CD4-positive, alpha-beta T cell treated with Interferon gamma for 1 hour (primary cell): ENCODE results near the gene NXNL2.

Experiments used
- DNase-seq: peaks from one replicate; pipeline ENCODE4 v3.0.0-alpha.2; 2020

NXNL2 gene

DNA sequence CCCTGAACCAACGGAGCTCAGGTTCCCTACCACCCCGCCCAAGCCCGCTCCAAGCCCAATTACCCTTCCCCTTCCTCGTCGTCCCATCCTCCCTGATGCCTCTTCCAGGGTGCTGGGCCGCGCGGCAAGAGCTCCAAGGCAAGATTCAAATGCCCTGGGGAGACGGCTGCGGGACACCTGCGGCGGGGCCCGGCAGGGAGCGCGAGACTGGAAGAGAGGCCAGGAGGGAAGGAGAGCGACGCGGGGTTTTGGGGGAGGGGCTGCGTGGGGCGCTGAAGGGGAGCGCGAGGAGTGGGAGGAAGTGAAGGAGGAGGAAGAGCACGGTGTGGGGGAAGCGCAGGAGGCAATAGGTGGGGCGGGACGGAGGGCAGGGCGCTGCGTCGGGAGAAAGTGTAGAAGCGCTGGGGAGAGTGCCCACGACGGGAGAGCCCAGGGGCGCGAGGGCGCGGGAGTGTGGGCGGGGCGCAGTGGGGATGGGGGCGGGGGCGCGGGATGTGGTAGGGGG is 975 bp upstream of the NXNL2 start:
- DNase-seq, result no peak

DNA sequence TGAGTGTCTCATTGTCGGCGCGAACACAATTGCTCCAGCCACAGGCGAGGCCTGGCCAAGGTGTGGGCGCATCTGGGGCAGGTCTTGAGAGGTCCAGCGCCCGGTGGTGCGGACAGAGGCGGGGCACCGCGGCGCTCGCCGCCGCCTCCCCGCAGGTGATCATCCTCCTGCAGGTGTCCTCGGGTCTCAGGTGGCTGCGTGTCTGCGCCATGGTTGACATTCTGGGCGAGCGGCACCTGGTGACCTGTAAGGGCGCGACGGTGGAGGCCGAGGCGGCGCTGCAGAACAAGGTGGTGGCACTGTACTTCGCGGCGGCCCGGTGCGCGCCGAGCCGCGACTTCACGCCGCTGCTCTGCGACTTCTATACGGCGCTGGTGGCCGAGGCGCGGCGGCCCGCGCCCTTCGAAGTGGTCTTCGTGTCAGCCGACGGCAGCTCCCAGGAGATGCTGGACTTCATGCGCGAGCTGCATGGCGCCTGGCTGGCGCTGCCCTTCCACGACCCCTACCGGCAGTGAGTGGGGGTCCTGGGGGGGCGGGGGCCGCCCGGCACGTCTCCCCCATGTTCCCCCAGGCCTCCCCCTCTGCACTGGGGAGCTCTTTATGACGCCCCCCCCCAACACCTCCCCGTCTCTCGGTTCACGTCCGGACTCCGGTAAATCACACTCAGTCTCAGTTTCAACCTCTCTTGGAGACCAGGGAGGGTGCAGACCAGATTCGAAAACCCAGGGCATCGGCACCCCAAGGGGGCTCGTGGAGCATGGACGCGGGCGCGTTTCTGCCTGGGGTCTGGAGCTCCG is 446 bp downstream of the NXNL2 start:
- DNase-seq, result no peak

DNA sequence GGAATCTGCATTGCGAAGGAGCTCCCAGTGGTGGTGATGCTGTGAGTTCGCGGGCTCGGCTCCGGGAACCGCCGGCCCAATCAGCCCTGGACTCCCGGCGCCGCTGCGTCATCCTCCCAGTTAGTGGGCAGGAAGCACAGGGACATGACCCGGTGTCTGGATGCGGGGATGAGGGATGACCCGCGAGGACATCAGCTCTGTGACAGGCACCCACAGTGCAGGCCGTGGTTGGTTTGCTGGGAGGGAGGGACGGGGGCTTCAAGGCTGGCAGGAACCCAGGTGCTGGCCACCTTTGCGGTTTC is 996 bp downstream of the NXNL2 start:
- no peak for DNase-seq

DNA sequence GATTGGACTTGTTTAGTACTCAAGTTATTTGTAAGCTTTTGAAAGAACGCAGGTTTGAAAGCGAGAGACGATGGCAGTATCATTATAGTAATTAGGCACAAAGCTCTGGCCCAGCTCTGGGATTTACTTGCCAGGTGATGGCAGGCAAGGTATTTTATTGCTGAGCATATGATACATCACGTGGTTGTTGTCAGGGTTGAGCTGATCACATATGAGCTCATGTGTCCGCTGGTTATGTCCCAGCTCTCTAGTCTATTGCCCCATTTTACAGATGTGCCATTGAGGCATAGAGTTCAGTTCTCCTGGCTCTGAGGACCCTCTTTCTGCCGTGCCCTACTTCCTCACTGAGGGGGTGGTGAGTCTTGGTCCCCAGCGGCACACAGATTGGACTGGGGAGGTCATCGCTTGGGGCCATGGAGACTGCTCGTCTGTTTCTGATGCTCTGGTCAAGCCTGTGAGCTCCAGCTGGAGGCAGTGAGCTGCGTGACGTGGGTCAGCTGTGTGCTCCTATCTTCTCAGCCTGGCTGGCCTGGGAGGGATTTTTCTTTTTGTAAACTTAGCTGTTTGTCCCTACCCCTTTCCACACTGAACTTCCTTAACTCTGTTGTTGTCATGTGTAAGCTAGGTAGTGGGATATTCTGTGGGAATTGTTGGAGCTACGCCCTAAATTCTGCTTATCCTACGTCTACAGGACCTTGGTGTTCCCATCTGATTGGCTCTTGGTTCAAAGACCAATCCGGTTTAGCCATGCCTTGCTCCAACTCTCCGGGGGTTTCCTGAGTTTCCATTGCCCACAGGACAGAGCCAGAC is 2.2 kb downstream of the NXNL2 start:
- no peak for DNase-seq

DNA sequence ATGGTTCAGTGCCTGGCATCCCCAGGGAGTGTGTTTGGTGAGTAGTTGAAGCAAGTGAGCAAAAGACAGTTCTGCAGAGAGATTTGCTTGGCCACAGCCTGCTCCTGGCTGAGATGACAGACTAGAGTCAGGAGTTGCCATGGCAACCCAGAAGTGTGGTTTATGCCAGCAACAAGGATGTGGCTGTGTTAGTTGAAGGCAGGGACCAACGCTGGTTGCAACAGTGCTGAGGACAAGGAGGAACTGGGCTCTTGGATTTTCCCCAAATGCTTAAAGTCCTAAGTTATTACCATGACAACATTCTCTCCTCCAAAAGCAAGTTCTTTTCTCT is 2.7 kb downstream of the NXNL2 start:
- DNase-seq, result peak; percentile 53

DNA sequence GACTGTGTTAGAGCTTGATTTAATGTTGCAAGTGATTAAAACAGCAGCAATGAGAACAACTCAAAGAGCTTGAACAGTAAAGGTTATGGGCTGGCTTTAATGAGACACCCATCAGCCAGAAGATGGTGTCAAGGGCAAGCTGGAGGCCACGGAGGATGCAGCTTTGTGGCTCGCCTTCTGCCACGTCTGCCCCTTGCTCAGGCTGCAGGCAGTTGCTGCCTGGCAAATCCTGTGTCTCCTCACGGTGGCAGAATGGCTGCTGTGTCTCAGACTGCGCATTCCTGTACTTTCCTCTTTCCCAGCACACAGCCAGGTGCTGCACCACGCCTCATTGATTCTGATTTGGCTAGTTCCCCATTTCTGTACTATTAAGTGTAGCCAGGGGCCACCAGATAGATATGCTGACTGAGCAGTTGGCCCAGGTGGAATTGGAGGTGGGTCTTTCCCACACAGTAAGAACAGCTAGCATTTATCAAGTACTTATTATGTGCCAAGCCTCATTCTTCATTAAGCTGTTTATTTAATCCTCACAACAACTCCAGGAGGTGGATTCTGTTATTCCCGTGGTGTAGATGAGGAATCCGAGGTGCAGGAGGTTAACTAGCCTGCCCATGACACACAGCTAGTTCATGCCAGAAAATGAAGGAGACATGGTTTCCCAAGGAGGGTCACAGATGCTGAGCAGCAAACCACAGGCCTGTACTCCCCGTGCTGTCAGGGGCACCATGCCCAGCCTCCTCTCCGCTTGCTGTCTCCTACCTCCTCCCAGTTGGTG is 3.5 kb downstream of the NXNL2 start:
- DNase-seq, result no peak

DNA sequence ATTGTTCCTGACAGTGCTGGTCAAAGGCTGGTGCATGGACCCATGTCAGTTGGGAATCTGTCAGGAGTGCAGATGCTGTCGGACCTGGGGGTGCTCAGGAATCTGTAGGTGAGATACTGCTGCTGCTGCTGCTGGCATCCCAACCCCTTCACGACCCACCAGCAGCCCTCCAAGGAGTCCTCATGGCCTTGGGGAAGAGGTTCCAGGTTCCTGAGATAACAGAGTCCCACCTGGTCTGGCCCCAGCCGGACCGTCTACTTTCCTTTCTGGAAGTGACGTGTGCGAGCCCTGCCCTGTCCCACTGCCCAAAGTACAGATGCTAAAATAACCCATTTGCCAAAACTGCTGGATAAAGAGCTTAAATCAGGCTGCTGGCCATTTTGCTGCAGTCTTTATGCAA is 4.3 kb downstream of the NXNL2 start:
- no peak for DNase-seq

DNA sequence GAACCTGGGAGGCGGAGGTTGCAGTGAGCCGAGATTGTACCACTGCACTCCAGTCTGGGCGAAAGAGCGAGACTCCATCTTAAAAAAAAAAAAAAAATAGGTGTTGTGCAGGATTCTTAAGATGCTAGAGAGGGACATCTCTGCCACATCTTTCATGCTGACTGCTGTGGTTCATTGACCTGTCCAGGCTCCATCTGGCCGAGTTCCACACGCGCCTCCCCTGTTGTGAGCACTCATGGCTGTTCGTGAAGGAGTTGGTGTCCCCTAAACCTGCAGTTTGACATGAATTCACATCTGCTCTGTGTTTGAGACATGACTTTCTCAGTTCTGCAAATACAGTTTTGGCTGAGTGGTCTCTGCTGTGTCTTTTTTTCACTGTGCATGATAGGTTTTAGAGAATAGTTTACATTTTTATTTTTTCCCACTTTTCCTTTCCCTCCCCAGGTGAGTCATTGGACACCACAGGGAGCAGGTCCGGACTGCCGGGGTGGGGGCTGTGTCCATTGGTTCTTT is 5.3 kb downstream of the NXNL2 start:
- no peak for DNase-seq

DNA sequence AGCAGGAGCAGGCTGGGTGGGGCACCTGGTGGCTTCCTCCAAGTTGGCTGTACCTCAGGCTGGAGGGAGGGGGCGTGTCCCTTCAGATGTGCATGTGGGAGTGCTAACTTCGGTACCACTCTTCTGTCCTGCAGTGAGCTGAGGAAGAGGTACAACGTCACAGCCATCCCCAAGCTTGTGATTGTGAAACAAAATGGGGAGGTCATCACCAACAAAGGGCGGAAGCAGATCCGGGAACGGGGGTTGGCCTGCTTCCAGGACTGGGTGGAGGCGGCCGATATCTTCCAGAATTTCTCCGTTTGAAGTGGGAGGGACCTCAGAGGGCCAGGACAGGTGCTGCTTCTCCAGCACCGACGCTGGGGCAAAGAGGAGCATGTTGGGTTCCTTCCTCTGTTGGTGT is 9.3 kb downstream of the NXNL2 start:
- no peak for DNase-seq

DNA sequence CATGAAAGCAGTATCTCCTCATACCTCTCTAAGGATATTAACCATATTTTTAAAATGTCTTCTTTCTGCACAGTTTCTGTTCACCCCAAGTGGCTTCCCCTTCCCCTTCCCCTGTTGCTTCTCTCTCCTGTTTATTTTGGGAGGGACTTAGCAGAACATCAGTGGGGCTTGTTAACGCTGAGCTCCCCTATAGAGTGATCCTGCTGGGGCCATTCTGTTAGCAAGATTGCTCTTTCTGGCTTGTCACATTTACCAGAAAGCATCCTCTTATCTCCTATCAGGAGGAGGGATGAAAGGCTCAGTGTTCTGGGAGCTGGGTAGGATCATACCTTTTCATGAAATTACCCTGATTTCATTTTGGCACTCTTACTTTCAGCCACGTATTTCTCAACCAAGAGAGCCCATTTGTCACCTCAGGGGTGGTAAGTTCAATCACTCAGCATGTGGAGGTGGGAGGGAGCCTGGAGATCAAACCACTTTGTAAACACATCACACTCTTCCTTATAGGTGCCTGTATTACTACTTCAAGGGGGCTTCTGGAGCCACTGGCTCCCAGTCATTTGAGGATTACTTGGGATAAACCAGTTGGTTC is 16.7 kb downstream of the NXNL2 start:
- no peak for DNase-seq

DNA sequence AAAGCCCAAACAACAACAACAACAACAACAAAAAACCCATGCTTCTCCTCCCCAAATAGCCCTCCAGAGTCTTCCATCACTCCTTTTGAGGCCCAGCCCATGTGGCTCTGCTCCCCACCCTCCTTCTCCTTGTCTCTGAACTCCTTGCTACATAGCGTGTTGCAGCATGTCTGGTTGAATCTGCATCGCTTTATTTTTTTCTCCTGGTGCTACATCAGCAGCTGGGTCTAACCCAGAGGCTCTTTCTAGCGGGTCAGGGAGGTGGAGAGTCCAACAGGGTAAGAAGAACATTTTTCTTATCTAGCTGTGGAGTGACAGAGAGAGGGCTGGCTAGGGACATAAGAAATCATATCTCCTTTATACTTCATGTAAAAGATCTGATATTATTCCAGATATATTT is 18.4 kb downstream of the NXNL2 start:
- no peak for DNase-seq

DNA sequence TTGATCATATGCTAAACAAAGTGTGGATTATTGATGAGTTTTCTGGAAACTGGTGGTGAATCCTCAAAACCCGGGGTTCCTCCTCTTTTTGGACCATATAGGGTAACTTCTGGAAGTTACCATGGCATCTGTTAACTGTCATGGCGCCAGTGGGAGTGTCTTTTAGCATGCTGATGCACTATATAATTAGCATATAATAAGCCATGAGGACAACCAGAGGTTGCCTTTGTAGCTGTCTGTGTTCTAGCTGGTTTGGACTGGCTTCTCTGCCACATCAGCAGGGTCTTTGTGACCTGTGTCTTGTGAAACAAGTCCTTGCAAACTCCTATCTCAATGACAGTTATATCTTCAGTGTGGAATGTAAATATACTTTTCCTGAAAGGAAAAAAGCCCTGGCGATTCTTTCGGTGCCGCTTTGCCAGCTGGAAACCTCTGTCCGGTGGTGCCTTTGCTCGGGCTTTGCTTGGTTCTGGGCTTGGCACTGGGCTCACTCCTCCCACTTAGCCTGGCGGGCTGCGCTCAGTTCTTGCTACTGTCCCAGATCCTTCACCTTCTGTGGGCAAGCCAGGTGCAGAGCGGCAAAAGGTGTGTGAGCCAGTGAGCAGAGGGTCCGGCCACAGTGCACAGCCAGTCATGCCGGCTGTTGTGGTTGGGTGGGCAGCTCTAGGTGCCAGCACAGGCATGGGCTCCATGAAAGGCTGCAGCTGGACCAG is 20.4 kb downstream of the NXNL2 start:
- DNase-seq, result no peak

DNA sequence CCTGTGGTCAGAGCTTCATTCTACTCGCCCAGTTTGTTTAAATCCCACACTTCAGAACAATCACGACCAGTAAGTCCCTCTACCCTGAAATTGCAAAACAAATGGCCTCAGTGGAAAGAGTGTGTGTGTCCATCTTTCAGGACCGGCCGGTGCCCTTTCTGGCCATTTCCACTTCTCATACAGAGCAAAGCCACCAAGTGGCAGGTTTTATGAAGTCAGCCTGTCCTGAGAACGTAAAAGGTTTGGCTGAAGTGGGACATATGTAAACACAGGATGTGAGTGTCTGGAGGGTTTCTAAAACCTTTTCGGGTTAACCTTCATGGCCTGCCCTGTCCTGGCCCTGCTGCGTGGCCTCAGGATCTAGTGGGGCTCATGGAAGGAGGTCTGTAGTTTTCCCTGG is 24.7 kb downstream of the NXNL2 start:
- no peak for DNase-seq

DNA sequence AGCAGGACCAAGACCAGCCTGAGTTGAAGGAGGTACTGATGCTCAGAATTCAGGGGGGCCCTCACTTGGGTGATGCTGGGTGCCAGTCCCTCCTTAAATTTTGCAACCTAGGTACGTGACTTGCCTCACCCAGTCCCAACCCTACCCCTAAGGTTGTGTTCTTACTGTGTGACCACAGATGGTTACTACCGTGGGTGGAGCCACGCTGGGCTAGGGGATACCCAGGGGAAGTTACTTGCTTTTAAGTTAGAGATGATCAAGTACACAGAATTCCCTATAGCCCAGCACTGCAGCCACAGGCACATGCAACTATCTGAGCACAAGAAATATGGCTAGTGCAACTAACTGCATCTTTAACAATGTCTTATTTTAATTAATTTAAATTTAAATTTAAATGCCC is 32.9 kb downstream of the NXNL2 start:
- no peak for DNase-seq

DNA sequence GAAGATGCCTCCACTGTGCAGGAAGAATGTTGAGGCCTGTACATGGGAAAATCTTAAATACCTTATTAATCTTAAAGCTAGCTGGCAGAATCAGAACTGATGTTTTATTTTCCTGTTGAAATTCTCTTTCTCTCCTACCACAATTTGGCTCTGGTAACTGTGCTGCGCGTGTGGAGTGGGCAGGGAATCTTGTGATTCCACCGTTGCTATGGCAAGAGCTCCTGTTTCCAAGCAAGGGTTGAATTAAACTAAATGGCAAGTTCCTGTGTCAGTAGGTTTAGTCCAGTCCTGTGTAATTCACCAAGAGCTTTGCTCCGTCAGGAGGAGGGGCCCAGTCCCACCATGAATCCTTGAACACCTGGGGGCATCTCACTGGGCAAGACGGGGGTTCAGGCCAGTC is 36.4 kb downstream of the NXNL2 start:
- no peak for DNase-seq

DNA sequence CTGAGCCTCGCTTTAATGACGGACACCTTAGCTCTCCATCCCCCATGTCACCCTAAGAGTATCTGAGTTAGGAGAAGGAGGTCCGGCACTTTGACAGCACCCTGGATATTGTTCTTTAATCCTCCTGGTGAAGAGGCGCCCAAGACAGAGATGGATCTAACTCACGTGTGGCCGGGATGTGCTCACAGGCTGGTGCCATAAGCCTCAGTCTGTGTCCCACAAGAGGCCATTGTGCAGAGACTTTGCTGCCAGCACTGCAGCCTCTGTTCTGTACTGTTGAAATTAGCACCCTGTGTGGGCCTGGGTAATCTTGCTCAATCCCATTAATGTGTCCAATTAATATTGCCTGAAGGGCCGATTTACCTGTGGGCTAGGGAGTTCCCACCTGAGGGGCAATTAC is 37.7 kb downstream of the NXNL2 start:
- no peak for DNase-seq

DNA sequence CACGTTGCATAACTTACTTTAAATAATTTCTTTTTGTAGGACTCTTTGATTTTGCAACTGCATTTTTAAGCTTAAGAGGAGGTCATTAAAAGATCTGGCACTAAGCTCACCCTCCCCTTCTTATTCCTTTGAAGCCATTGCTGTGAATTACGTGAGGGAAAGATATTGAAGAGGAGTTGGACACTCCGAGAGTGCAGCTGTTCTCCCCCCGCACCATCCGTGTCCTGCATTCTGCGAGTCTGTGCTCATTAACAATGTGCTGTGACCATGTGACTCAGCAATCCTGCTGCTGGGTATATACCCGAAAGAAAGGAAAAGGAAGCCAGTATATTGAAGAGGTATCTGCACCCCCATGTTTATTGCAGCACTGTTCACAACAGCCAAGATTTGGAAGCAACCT is 40.0 kb downstream of the NXNL2 start:
- no peak for DNase-seq

DNA sequence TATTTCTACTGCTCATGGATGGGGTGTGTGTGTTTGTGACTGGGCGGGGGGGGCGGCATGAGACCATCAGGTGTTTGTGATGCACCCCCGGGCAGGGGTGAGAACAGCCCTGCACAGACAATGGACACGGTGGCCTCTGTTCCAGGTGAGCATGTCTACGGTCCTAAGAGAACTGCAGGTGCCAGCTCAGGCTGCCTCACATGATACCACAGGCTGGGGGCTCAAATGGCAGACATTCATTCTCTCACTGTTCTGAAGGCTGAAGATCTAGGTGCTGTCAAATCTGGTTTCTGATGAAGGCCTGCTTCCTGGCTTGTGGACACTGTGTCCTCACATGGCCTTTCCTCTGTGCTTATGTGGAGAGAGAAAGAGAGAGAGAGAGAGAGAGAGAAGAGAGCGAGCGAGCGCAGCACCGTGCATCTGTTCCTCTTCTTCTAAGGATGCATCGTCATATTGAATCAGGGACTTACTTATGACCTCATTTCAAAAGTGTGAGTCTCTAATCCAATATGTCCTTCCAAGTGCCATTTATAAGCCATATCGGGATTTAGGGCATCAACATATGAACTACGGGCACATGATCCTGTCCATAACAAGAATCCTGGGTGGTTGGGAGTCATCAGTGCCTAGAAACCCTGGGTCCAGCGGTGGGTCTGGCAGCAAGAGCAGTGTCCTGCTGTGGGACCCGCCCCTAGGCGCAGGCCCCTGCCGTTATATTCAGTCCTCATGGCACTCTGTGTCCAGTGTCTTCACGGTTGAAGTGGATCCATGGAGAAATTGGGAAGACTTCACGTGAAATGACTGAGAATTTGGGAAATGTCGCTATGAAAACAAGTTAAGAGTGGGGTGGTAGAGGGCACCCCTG is 42.5 kb downstream of the NXNL2 start:
- no peak for DNase-seq

DNA sequence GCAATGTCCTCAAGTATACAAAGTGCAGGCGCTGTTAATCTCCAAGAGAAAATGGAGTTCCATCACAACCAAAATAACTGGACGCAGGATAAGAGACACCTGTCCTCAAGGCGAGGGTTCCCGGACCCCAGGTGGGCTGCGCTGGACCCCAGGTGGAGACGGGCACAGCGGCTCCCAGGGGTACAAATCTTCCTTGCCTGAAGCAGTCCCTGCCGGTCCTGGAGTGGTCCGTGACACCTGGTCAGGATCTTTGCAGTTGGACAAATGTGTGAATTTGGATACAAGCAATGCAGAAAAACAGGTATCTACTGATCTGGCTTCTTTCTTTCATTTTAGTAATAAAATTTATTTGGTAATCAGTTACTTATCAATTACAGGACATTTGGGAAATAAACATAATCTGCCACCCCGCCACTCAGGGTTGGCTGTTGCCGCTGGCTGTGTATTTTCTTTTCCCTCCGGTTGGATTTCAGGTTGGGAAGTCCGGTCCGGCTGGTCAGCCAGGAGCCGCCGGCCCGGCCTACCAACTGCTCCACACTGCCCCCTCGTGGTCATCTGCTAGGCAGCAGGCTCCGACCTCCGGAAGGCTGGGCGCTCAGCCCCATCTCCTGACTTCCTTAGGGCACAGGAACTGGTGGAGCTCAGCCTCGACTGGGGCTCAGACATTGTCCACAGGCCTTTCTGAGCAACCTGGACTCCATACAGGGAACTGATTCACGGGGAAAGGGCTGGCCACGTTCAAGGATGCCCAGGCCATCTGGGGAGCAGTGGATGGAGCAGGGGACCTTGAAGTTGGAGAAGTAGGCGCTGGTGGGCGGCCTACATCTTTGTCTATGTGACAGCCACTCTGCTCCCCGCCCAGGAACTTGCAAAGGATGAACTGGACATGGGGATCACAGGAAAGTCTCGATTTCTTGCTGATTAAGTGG is 43.4 kb downstream of the NXNL2 start:
- DNase-seq, result peak; percentile 33

DNA sequence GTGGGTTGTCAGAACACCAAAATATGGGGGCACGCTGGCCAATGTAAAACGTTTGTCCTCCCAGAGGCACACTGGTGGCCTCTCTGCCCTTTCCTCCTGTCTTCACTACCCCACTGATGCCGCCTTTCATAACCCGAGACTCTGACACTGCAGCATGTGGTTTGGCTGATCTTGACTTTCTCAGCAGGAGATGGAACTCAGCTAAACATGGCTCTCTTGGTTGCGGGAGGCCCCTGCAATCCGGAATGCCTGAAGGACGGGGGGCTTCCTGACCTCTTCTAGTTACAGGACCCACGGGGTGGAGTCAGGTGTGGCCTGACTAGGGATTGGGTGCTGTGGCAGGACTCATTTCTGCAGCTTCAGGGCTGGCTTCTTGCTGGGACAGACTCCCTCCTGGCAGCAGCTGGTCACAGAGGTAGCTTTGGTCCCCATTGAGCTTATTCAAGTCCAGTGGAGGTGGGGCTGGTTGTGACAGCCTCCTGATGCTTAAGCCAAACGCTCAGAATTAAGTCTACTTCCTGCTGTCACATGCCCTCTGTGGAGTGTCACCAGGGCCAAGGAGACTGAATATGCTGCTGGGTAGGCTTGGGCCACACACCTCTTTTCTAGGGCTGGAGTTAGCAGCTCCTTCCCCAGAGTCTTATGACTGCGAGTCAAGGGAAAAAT is 44.2 kb downstream of the NXNL2 start:
- DNase-seq, result no peak
